SKM-1 (cell line): ENCODE measurements around the gene UTS2.

Experiments used
- DNase-seq: peaks from one replicate; lab custom pipeline; 2025; ENCODE audit not compliant: unreplicated experiment; lab: John Stamatoyannopoulos, UW

UTS2 gene

GRCh38 chr1:7863756-7864328, 11.0 kb upstream of the UTS2 start:
- no peak for DNase-seq

GRCh38 chr1:7862211-7863060, 9.6 kb upstream of the UTS2 start:
- no peak for DNase-seq

- DNase-seq = no peak
These were observed 8.6 kb upstream of the UTS2 start for GRCh38 chr1:7861452-7861851.

- no peak for DNase-seq
These were observed 7.3 kb upstream of the UTS2 start for GRCh38 chr1:7860130-7860529.

GRCh38 chr1:7859406-7859805, 6.5 kb upstream of the UTS2 start:
- DNase-seq = no peak

- no peak for DNase-seq
These were observed 5.1 kb upstream of the UTS2 start for GRCh38 chr1:7857985-7858384.

GRCh38 chr1:7857000-7857399, 4.1 kb upstream of the UTS2 start:
- no peak for DNase-seq

GRCh38 chr1:7856345-7856744, 3.5 kb upstream of the UTS2 start:
- no peak for DNase-seq

GRCh38 chr1:7853684-7854026, 790 bp upstream of the UTS2 start:
- DNase-seq = no peak

- DNase-seq = no peak
These were observed 2.1 kb downstream of the UTS2 start for GRCh38 chr1:7850786-7851185.

GRCh38 chr1:7847599-7847998, 5.3 kb downstream of the UTS2 start:
- DNase-seq = no peak

GRCh38 chr1:7846656-7847055, 6.2 kb downstream of the UTS2 start:
- no peak for DNase-seq

GRCh38 chr1:7845761-7846160, 7.1 kb downstream of the UTS2 start:
- DNase-seq = no peak

GRCh38 chr1:7842517-7842916, 10.3 kb downstream of the UTS2 start:
- no peak for DNase-seq

GRCh38 chr1:7839526-7839925, 13.3 kb downstream of the UTS2 start:
- no peak for DNase-seq

- DNase-seq = no peak
These were observed 14.2 kb downstream of the UTS2 start for GRCh38 chr1:7838714-7839113.

GRCh38 chr1:7833035-7833434, 19.8 kb downstream of the UTS2 start:
- no peak for DNase-seq

- DNase-seq = peak; percentile 24
These were observed 21.4 kb downstream of the UTS2 start for GRCh38 chr1:7831458-7831857.

GRCh38 chr1:7827126-7827955, 25.5 kb downstream of the UTS2 start:
- DNase-seq = no peak

- no peak for DNase-seq
These were observed 26.5 kb downstream of the UTS2 start for GRCh38 chr1:7826363-7826762.

- no peak for DNase-seq
These were observed 28.2 kb downstream of the UTS2 start for GRCh38 chr1:7824701-7825100.

GRCh38 chr1:7821282-7821681, 31.6 kb downstream of the UTS2 start:
- no peak for DNase-seq
